Measurements from ENCODE around the gene SH3GL2.
"Not testable (repeated sequence)": the region's sequence is repeated elsewhere in the genome, so short reads cannot be mapped to it uniquely, and the experiment has no call there.

Gene SH3GL2

GRCh38 chr9:17760250-17760649, 181.4 kb downstream of the SH3GL2 start:
- DNase-seq = no peak

- DNase-seq = no peak
Measured at GRCh38 chr9:17761984-17762676, 183.3 kb downstream of the SH3GL2 start.

GRCh38 chr9:17764306-17764705, 185.4 kb downstream of the SH3GL2 start:
- DNase-seq = no peak

- DNase-seq = not testable (repeated sequence)
Measured at GRCh38 chr9:17765131-17765530, 186.3 kb downstream of the SH3GL2 start.

- no peak for DNase-seq
Measured at GRCh38 chr9:17772223-17772622, 193.4 kb downstream of the SH3GL2 start.

- DNase-seq = no peak
Measured at GRCh38 chr9:17775656-17776055, 196.8 kb downstream of the SH3GL2 start.

GRCh38 chr9:17776735-17777134, 197.9 kb downstream of the SH3GL2 start:
- no peak for DNase-seq

GRCh38 chr9:17777465-17777864, 198.6 kb downstream of the SH3GL2 start:
- no peak for DNase-seq

GRCh38 chr9:17782430-17783149, 203.7 kb downstream of the SH3GL2 start:
- no peak for DNase-seq

- DNase-seq = no peak
Measured at GRCh38 chr9:17783227-17783626, 204.4 kb downstream of the SH3GL2 start.

- no peak for DNase-seq
Measured at GRCh38 chr9:17789316-17789715, 210.4 kb downstream of the SH3GL2 start.

- DNase-seq = no peak
Measured at GRCh38 chr9:17793713-17794622, 215.1 kb downstream of the SH3GL2 start.

- no peak for DNase-seq
Measured at GRCh38 chr9:17795744-17796143, 216.9 kb downstream of the SH3GL2 start.

- no peak for DNase-seq
Measured at GRCh38 chr9:17799369-17799768, 220.5 kb downstream of the SH3GL2 start.

GRCh38 chr9:17800418-17800817, 221.6 kb downstream of the SH3GL2 start:
- DNase-seq = no peak

- DNase-seq = no peak
Measured at GRCh38 chr9:17802249-17802857, 223.5 kb downstream of the SH3GL2 start.

- DNase-seq = no peak
Measured at GRCh38 chr9:17807613-17808282, 228.9 kb downstream of the SH3GL2 start.

GRCh38 chr9:17810317-17810716, 231.5 kb downstream of the SH3GL2 start:
- DNase-seq = no peak

GRCh38 chr9:17810728-17811571, 232.1 kb downstream of the SH3GL2 start:
- DNase-seq = no peak

- DNase-seq = no peak
Measured at GRCh38 chr9:17813798-17814197, 234.9 kb downstream of the SH3GL2 start.

GRCh38 chr9:17816431-17817027, 237.7 kb downstream of the SH3GL2 start:
- DNase-seq = no peak

Measured in 8988T (cell line).